Coronary artery (tissue), 2 donors: Measurements from ENCODE around the gene NKD1.

Source experiments
- DNase-seq: peaks from one replicate; pipeline ENCODE4 v3.0.0-alpha.2; 2017; ENCODE audit warnings: low spot score
- H3K27ac ChIP-seq, 2 donors: fragments of 200-600 bp; sonication (generic); one replicate each; pipeline ENCODE4 v1.5.1; 2016 to 2019
- H3K4me3 ChIP-seq: fragments of 200-600 bp; sonication (generic); 2 replicates; pipeline ENCODE4 v1.5.1; 2016; ENCODE audit warnings: mild to moderate bottlenecking, moderate library complexity
- TF ChIP-seq, protein P1 (sequence below): fragments of 200-600 bp; sonication (generic); IDR thresholded peaks from one replicate; pipeline ENCODE4 v1.5.1; 2019; ENCODE audit warnings: antibody characterized with exemption

The NKD1 gene

DNA sequence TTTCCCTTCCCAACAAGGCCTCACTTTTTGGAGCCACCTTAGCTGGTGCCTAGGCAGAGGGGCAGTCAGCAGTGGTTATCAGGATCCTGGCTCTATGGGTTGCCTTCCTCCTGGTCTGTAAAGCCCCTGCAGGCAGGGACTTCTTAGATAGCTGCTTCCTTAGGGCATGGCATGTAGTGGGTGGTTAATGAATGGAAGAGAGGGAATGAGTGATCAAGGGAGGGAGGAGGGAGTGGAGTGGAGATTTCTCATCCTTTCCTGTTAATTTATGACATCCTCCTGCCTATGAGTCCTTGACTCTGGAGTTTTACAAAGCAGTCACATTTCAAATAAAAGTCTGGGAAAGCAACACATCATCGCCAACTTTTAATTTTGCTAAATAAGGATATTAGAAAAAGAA is 92.2 kb downstream of the NKD1 start:
- DNase-seq: no peak
- Histone ChIP-seq H3K27ac (no peak overlapping the region), H3K4me3 (no peak overlapping the region)
- TF ChIP-seq, protein P1, sequence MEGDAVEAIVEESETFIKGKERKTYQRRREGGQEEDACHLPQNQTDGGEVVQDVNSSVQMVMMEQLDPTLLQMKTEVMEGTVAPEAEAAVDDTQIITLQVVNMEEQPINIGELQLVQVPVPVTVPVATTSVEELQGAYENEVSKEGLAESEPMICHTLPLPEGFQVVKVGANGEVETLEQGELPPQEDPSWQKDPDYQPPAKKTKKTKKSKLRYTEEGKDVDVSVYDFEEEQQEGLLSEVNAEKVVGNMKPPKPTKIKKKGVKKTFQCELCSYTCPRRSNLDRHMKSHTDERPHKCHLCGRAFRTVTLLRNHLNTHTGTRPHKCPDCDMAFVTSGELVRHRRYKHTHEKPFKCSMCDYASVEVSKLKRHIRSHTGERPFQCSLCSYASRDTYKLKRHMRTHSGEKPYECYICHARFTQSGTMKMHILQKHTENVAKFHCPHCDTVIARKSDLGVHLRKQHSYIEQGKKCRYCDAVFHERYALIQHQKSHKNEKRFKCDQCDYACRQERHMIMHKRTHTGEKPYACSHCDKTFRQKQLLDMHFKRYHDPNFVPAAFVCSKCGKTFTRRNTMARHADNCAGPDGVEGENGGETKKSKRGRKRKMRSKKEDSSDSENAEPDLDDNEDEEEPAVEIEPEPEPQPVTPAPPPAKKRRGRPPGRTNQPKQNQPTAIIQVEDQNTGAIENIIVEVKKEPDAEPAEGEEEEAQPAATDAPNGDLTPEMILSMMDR: no peak

DNA sequence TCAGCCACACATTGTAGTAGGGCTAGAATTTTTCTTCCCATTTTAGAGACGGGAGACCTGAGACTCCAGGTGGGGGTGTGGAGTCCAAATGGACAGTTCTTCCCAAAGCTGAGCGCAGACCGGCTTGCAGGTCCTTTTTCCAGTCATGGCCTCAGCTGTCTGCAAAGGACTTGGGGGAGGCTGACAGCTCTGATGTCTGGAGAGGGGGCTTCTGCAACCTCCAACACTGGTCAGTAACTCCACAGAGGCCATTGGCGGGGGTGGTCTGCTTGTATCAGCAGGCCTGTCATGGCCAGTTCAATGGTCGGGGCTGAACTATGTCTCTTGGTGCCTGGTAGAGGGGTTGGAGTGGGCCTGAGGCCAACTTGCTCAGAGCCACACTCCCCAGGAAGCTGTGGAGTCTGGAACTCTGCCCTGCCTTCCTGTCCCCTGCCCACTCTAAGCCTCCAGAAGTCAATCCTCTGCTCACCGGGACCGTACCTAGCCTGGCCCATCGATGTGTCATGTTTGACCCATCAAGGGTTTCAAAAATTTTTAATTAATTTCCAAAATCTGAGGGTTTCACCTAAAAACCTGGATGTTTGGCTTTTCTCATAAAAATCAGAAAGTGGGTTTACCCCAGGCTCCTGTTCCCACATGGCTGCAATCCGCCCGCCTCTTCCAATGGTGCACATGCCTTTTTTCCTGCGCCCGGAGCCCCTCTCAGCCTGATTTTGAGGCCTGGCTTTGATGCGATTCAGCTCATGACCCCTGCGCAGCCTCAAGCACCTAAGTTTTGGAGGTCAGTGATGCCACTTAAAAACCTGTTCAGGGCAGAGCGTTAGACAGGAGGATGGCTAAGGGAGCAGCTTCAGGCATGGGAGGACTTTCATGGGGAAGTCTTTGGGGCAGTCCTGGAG is 93.0 kb downstream of the NKD1 start:
- Histone ChIP-seq H3K4me3 (no peak overlapping the region), H3K27ac (no peak overlapping the region)
- TF ChIP-seq, protein P1: no peak
- no peak for DNase-seq

GRCh38 chr16:50641818-50642187 is 93.6 kb downstream of the NKD1 start:
- DNase-seq: no peak
- TF ChIP-seq, protein P1: no peak

DNA sequence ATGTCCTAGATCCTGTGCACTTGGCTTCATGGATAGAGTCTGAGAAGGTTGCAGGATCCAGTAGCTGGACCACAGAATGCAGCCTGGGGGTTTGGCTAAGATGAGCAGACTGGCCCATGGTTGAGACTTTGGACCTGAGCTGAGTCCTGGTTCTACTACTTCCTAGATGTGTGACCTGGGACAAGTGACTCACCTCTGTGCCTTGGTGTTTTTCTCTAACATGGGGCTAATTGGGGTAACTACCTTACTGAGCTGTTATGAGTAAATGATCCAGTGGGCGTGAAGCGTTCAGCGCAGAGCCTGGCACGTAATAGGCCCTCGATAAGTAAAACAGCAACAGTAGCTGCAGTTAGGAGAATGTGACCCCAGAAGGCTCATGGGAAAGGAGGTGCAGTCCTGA is 94.2 kb downstream of the NKD1 start:
- TF ChIP-seq, protein P1: no peak
- Histone ChIP-seq H3K4me3 (no peak overlapping the region), H3K27ac (no peak overlapping the region)
- DNase-seq: no peak

More at GRCh38 chr16:50641818-50642187, 93.6 kb downstream of the NKD1 start:
- Histone ChIP-seq H3K4me3 (no peak overlapping the region), H3K27ac (no peak overlapping the region)

- no peak overlapping the region for H3K27ac ChIP-seq
These were observed 95.0 kb downstream of the NKD1 start for GRCh38 chr16:50643192-50643591.

DNA sequence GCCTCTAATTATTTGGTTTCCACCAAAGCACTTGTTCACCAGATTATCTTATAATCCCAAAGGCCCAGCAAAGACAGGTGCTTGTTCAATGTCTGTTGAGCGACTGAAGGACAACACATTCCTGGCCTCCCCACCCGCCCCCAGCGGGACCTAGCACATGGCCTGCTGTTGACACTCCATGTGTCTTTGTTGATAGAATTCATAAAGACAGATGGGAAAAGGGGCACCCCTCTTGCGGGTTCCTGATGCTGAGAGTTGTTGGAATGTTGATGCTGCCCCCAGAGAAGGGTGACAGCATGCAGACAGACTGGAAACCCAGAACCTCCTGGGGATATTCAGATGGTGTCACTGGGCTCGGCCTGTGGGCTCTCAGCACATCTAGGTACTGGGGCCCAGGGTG is 96.0 kb downstream of the NKD1 start:
- Histone ChIP-seq H3K27ac (no peak overlapping the region), H3K4me3 (no peak overlapping the region)
- no peak for DNase-seq
- TF ChIP-seq, protein P1: no peak

More at GRCh38 chr16:50643192-50643591, 95.0 kb downstream of the NKD1 start:
- no peak for DNase-seq
- TF ChIP-seq, protein P1: no peak
- no peak overlapping the region for H3K4me3 ChIP-seq

- H3K4me3 ChIP-seq: no peak overlapping the region
- H3K27ac ChIP-seq: no peak overlapping the region
- TF ChIP-seq, protein P1: peak; percentile 30
- no peak for DNase-seq
These were observed 96.5 kb downstream of the NKD1 start for GRCh38 chr16:50644729-50645128.
